Stimulated activated CD4-positive, alpha-beta T cell treated with anti-CD3 and anti-CD28 coated beads, TNF-alpha, amount 100 ng/mL, for 1 hour (primary cell): ENCODE measurements around the gene SETBP1.

Experiments
- DNase-seq, 3 donors: peaks; one replicate each; pipeline ENCODE4 v3.0.0-alpha.2; 2020; ENCODE audit warnings: low read depth in 3 of 3, low spot score in 1 of 3

The SETBP1 gene

DNA sequence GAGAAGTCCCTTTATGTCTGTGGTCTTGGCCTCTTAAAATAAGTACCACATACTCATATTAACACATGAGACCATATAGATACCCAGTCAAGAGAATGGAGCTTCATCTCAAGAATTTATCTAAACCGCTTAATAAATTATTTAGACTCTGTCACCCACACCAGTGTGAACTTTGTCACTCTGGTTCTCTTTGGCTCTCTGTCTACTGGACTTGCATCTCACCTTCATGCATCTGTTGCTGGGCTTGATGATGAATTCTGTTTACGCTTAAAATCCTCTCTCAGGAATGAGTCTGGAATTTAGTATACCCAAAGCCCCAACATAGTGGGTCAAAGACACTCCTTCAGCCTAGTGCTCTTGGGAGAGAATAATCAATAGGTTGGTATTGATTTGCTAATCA lies 73.9 kb downstream of the SETBP1 start:
- DNase-seq, result no peak

- DNase-seq, result peak in 1 of 3 donors; percentile 7
Measured at GRCh38 chr18:44758861-44759631, 78.4 kb downstream of the SETBP1 start.

- DNase-seq, result no peak
Measured at GRCh38 chr18:44759925-44760342, 79.2 kb downstream of the SETBP1 start.

- DNase-seq, result no peak
Measured at GRCh38 chr18:44761812-44762211, 81.1 kb downstream of the SETBP1 start.

GRCh38 chr18:44763327-44763726 lies 82.6 kb downstream of the SETBP1 start:
- DNase-seq, result no peak

DNA sequence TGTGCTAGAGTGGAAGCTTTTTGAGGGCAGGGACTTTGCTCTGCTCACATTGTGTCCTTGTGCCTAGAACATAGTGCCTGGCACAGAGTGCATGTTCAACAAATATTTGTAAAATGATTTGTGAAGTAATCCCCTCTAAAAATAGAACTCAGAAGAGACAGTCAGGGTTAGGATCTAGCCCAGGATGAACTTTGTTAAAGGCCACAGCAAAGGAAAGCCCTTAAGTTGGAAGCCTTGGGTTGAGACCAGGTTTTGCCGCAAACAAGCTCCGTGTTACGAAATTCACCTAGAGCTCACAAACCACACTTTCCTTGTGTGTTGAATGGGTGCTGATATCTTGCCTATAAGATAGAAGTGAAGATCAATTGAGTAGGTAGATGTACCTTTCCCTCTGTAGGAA lies 84.2 kb downstream of the SETBP1 start:
- DNase-seq, result no peak

- no peak for DNase-seq
Measured at GRCh38 chr18:44765456-44765855, 84.8 kb downstream of the SETBP1 start.

DNA sequence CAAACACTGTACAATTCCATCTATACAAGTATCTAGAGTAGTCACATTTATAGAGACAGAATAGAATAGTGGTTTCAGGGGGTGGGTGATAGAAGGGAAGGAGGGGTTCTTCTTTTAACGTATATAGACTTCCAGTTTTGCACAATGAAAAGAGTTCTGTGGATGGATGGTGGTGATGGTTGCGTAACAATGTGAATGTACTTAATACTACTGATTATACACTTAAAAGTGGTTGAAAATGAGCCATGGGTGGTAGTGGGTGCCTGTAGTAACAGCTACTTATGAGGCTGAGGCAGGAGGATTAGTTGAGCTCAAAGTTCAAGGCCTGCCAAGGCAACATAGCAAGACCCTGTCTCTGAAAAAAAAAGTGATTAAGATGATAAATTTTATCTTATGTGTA lies 85.8 kb downstream of the SETBP1 start:
- DNase-seq, result no peak

- DNase-seq, result no peak
Measured at GRCh38 chr18:44767807-44768206, 87.1 kb downstream of the SETBP1 start.

- no peak for DNase-seq
Measured at GRCh38 chr18:44770641-44771040, 90.0 kb downstream of the SETBP1 start.

GRCh38 chr18:44771572-44771955 lies 90.9 kb downstream of the SETBP1 start:
- no peak for DNase-seq

- no peak for DNase-seq
Measured at GRCh38 chr18:44771956-44772917, 91.5 kb downstream of the SETBP1 start.

GRCh38 chr18:44773640-44774155 lies 93.0 kb downstream of the SETBP1 start:
- no peak for DNase-seq

GRCh38 chr18:44774191-44774590 lies 93.5 kb downstream of the SETBP1 start:
- DNase-seq, result no peak

DNA sequence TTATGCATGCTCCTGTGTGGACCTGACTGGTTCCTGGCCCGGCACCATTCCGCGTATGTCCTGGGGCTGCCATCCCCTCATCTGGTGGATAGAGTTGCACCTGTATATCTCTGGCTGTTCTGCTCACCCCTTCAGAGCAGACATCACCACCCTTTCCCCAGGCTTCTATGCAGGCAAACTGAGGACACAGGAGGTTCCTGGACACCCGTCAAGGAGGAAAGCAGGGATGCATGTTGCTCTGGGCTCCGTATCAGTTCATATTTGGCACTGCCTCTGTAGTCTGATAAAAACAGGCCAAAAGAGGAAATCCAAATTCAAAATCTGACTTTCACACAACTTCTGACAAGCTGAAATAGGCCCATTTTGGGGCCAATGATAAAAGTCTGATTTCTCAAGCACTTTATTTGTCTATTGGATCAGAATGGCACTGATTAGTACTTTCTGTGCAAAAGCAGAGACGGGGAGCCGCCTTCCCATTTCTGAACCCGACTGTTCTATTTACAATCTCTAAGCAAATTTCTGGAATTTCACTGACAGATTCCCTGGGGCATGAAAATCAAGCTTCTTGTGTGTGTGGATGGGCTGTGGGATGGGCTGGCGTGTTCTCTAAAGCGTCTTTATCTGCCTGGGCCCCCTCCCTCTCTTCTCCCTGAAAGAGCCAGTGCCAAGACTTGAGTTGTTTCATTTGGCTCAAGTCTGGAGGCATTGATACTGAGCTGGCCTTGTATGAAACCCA lies 96.9 kb downstream of the SETBP1 start:
- DNase-seq, result no peak

DNA sequence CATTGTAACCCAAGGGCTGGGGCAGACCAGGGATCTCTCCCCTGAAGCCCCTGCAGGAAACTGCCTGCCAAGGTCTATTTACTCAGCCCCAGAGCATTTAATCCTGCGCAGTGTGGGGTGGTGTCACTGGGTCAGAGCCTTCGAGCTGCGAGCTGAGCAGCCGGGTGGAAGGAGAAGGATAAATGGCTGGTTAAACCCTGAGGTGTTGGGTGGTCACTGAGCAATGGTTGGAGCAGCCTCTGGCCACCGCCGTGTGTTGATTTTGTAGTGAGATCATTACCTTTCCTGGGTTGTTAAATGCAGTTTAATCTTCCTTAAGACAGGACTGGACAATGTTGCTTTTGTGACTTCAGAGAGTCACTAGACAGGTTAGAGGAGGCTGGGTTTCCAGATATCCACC lies 98.1 kb downstream of the SETBP1 start:
- DNase-seq, result no peak

GRCh38 chr18:44779753-44780292 lies 99.1 kb downstream of the SETBP1 start:
- DNase-seq, result no peak

DNA sequence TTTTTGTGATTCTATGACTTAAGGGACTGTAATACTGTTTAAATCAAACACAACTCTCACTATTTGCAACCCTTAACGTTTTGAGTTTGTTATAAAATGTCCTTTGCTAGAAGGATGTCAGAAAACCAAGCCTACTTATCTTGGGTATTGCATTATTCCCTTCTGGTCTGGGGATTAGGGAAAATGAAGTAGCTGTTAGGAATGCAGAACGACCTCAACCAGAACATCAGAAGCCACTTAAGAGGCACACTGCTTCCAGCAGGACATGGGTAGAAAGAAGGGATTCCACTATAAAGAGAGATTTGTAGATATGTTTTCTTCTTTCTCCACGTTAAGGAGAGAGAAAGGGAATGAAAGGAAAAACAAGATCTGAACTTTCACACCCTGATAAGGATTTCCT lies 101.2 kb downstream of the SETBP1 start:
- no peak for DNase-seq

- DNase-seq, result no peak
Measured at GRCh38 chr18:44782617-44783016, 101.9 kb downstream of the SETBP1 start.

GRCh38 chr18:44783371-44783770 lies 102.7 kb downstream of the SETBP1 start:
- DNase-seq, result no peak

DNA sequence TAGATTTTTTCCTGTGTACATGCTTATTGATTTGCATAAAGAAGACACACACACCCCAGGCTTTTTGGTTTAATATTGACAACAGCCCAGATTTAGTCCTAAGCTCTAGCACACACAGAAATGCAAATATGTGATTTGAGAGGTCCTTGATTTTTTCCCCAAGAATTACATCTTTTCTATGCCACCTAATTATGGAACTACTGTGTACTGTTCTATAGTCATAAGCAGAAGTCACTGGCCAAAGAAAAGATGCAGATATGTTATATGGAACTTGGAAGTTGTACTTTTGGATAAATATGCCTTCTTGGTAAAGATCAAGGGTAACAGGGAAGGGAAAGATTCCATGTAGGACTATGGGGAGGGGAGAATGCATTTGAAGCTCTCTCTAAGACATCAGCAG lies 105.6 kb downstream of the SETBP1 start:
- DNase-seq, result no peak
